NT2/D1 (cell line): ENCODE results near the gene ZNF322.
"Not testable (repeated sequence)": the region's sequence is repeated elsewhere in the genome, so short reads cannot be mapped to it uniquely, and the experiment has no call there.

Experiments
- DNase-seq: peaks from one replicate; pipeline ENCODE4 v3.0.0-alpha.2; 2011; ENCODE audit warnings: low read depth, low spot score
- H3K27me3 ChIP-seq: 2 replicates; pipeline ENCODE4 v1.6.0; 2011; ENCODE audit warnings: mild to moderate bottlenecking; ENCODE audit not compliant: insufficient read length, insufficient read depth
- H3K36me3 ChIP-seq: 2 replicates; pipeline ENCODE4 v1.6.1; 2011; ENCODE audit warnings: mild to moderate bottlenecking, low read length, mixed read lengths; ENCODE audit not compliant: insufficient read depth, insufficient read length
- H3K4me1 ChIP-seq: 2 replicates; pipeline ENCODE4 v1.5.1; 2011; ENCODE audit not compliant: insufficient read depth, insufficient read length
- H3K4me3 ChIP-seq: 2 replicates; pipeline ENCODE4 v1.5.1; 2011; ENCODE audit warnings: low read depth; ENCODE audit not compliant: insufficient read length
- H3K9ac ChIP-seq: 2 replicates; pipeline ENCODE4 v1.6.0; 2011; ENCODE audit warnings: low read depth; ENCODE audit not compliant: insufficient read length
- H3K9me3 ChIP-seq: 2 replicates; pipeline ENCODE4 v1.5.1; 2011; ENCODE audit warnings: mild to moderate bottlenecking, low read length; ENCODE audit not compliant: insufficient read depth
- SUZ12 ChIP-seq: IDR thresholded peaks from 2 replicates; pipeline ENCODE4 v1.6.1; 2011; ENCODE audit not compliant: insufficient read length, insufficient read depth; ENCODE audit errors: extremely low read depth
- YY1 ChIP-seq: IDR thresholded peaks from 2 replicates; pipeline ENCODE4 v1.6.1; 2011; ENCODE audit not compliant: insufficient read length, insufficient read depth
- ZNF274 ChIP-seq: IDR thresholded peaks from 2 replicates; pipeline ENCODE4 v1.6.1; 2011; ENCODE audit warnings: mild to moderate bottlenecking, low read depth, low read length

Gene ZNF322, protein sequence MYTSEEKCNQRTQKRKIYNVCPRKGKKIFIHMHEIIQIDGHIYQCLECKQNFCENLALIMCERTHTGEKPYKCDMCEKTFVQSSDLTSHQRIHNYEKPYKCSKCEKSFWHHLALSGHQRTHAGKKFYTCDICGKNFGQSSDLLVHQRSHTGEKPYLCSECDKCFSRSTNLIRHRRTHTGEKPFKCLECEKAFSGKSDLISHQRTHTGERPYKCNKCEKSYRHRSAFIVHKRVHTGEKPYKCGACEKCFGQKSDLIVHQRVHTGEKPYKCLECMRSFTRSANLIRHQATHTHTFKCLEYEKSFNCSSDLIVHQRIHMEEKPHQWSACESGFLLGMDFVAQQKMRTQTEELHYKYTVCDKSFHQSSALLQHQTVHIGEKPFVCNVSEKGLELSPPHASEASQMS

DNA sequence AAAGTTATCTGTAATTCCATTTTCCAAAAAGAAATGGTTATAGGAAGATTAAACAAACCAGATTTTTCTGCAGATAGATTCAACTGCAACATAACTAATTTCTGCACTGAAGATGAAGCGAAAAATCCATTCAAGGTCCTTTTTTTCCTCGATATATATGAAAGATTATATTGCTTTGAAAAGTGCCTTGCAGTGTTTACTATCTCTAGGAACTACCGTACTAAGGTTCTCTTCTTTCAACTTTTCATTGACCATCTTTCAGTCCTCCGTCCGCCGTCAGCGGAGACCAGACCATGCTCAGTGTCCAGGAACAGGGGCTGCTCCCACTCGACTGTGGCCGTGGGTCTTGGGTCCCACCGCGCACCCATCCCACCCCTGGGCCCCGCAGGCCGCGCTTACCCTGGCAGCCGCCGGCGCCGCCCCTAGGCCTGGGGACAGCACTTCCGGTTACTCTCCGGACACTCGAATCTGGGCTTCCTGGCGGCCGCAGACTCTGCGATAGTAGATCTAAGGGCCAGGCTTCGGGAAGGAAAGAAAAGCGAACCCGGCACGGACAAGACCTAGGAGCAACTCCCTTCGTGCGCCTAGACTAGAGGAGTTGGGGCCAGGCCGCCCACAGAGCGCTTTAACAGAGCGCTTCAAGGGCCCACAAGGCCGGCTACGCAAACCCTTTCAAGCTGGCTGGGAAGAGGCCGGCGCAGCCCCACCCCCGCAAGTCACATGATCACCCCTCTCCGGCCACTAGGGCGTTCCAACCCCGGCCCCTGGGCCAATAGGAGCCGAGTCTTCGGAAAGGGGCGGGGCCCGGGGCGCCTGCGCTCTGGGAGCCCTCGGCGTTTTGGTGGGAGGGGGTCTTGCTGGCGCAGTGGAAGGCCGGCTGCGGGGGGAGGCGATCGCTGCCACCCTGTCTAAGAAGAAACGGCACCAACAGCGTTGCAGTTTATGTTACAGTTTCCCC is at the start of gene ZNF322:
Gene ZNF322 (minus strand): TSS at position 705 of the 958 bp plus-strand sequence. CDS start 21,193 bp downstream, outside the sequence.
- Histone ChIP-seq H3K4me3 (peak within 1 kb of the TSS; percentile 74), H3K4me1 (no peaks in the 10 kb centered on the region), H3K36me3 (peaks cover 32% of the 10 kb centered on the region), H3K9me3 (no peaks in the 10 kb centered on the region), H3K27me3 (peaks cover 3% of the 10 kb centered on the region), H3K9ac (peak within 1 kb of the TSS; percentile 80)
- peak; percentile 78 for DNase-seq
- no peak for TF ChIP-seq ZNF274
- TF ChIP-seq YY1 = no peak
- no peak for TF ChIP-seq SUZ12

DNA sequence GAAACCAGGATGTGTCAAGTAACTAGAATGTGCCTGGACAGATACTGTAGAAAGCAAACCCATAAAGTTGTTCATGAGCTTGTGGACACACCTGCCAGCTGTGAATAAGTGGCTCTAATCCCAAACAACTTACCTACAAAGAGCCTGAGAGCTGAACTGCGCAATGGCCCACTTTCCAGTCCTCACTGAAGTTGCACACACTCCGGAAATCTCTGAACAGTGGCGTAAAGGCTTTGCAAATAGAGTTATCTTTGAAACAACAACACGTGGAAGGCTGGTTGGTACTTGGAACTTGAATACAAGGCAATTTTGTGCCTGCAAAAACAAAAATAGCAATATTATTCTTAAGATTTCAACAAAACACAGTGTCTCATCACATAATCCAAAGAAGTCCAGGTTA is 46.2 kb upstream of the ZNF322 start:
- H3K4me1 ChIP-seq, H3K9ac ChIP-seq, H3K4me3 ChIP-seq, H3K27me3 ChIP-seq, H3K9me3 ChIP-seq, DNase-seq, H3K36me3 ChIP-seq: not testable (repeated sequence)

DNA sequence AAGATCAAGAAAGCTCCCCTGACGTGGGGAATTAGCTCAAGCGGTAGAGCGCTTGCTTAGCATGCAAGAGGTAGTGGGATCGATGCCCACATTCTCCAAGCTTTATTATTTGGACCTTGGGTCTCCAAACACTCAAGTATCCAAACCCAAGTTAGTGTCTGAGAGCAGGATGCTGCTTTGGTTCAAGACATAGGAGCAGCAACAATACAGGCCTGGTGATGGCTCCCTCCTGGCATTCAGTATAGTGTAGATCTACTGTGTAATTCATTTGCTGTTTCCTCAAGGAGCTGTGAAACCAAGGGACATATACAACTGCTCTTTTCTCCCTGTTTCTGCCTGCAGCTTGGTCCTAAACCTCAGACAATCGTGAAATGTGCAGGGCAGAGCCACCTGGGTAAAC is 45.8 kb upstream of the ZNF322 start:
- not testable (repeated sequence) for DNase-seq, H3K9ac ChIP-seq, H3K4me3 ChIP-seq, H3K9me3 ChIP-seq, H3K36me3 ChIP-seq, H3K27me3 ChIP-seq, H3K4me1 ChIP-seq

DNA sequence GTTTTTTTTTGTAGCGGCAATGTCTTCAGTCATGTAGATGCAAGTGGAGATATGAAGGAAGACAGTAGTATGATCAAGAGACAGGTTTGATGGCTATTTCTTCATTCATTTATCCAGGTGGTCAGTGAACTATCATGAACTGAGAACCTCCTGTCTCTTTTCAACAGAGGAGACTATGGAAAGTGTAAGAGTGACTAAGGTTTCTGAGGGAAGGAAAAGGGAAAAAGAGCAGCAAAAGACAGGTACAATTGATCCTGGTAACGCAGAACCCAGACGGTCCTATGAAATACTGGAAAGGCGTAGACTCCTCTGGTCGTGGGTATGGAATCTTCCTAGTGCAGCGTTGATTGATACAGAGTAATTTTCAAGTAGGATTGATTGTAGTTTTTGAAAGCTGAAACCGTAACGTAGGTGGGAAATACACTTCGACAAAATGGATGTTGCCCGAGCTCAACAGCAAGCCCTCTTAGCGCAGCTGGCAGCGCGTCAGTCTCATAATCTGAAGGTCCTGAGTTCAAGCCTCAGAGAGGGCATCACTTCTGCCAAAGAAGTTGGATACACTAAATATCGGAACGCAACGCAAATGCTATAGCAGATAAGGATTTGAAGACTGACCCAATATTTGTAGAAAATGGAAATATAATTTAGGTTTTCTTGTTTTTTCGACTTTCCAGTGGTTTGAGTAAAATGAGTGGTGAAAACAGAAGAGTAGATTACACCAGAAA is 41.6 kb upstream of the ZNF322 start:
- not testable (repeated sequence) for H3K9me3 ChIP-seq, H3K4me3 ChIP-seq, H3K36me3 ChIP-seq, DNase-seq, H3K4me1 ChIP-seq, H3K9ac ChIP-seq, H3K27me3 ChIP-seq

DNA sequence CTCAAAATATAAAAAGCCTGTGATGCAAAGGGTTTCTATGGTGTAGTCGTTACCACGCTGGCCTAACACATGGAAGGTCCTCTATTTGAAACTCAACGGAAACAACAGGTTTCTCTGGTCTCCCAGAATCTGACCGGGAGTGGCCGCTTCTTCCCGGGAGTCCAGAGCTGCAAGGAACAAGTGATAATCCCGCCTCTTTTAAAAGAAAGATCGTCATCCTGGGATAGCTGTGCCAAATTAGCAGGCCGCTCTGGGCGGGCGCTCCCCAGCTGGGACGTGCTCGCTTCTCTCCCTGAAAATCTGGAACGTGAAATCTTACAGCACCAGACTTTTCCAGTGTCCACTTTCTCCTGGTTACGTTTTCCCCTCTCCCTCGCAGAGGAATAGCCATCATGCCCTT is 38.0 kb upstream of the ZNF322 start:
- not testable (repeated sequence) for H3K9me3 ChIP-seq, H3K9ac ChIP-seq, H3K4me1 ChIP-seq, H3K27me3 ChIP-seq, DNase-seq, H3K36me3 ChIP-seq, H3K4me3 ChIP-seq

DNA sequence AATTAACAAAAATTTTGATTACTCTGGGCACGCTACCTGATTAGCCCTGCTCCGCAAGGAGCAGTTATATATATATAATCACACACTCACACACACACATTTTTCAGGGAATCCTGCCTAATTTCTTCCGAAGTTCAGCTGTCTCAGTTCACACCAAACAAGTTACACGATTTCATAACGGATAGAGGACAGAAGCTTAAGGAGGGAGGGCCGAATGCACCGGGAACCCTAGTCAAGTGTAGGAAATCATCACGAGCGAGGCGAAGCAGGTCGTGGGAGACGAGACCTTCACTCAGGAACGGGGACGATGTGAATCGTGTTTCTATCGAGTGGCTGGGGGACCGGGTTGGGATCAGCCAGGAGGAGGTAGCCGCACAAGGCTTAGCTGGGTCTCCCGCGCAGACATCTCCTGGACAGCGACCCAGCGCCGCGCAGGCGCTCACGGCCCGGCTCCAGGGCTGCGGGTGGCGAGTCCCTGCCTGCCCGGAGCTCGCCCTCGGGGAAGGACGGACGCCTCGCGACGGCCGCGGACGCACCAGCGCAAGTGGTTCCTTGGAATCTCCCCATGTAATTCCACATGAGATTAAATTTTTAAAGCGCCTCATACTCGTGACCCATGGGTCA is 29.9 kb upstream of the ZNF322 start:
- not testable (repeated sequence) for H3K27me3 ChIP-seq, H3K9ac ChIP-seq, DNase-seq

DNA sequence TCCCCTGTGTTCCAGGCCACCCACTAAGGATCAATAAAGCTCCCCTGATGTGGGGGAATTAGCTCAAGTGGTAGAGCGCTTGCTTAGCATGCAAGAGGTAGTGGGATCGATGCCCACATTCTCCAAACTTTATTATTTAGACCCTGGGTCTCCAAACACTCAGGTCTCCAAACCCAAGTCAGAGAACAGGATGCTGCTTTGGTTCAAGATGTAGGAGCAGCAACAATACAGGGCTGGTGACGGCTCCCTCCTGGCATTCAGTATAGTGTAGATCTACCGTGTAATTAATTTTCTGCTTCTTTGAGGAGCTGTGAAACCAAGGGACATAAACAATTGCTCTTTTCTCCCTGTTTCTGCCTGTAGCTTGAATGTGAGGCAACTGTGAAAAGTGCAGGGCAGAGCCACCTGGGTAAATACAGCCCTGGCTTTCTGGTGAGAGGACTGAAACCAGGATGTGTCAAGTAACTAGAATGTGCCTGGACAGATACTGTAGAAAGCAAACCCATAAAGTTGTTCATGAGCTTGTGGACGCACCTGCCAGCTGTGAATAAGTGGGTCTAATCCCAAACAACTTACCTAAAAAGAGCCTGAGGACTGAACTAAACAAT is 23.0 kb upstream of the ZNF322 start:
- H3K36me3 ChIP-seq, DNase-seq, H3K9ac ChIP-seq, H3K9me3 ChIP-seq, H3K4me1 ChIP-seq, H3K27me3 ChIP-seq, H3K4me3 ChIP-seq: not testable (repeated sequence)

More for the DNA sequence above, 29.9 kb upstream of the ZNF322 start:
- H3K4me1 ChIP-seq, H3K9me3 ChIP-seq, H3K36me3 ChIP-seq, H3K4me3 ChIP-seq: not testable (repeated sequence)

DNA sequence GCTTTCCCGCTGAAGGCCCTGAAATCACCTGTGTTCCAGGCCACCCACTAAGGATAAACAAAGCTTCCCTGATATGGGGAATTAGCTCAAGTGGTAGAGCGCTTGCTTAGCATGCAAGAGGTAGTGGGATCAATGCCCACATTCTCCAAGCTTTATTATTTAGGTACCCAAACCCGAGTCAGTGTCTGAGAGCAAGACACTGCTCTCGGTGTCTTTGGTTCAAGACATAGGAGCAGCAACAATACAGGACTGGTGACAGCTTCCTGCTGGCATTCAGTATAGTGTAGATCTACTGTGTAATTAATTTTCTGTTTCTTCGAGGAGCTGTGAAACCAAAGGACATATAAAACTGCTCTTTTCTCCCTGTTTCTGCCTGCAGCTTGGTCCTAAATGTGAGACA is 13.7 kb upstream of the ZNF322 start:
- not testable (repeated sequence) for H3K36me3 ChIP-seq, H3K9me3 ChIP-seq, H3K4me1 ChIP-seq, H3K4me3 ChIP-seq, H3K9ac ChIP-seq, H3K27me3 ChIP-seq, DNase-seq

DNA sequence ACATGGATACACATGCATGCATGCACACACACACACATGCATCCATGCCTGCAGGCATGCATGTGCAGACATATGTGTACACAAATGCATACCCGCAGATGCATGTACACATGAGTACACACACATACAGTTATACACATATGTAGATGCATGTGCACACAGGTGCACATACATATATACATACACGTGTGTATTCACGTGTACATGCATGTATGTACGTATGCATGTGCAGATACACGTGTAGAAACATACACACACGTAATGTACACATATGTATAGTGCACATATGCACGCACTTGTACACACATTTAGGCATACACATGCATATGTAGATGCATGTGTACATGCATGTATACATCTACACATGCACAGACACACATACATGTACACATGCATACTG is 11.0 kb upstream of the ZNF322 start:
- not testable (repeated sequence) for H3K36me3 ChIP-seq, H3K4me1 ChIP-seq, H3K9ac ChIP-seq, DNase-seq, H3K27me3 ChIP-seq, H3K4me3 ChIP-seq, H3K9me3 ChIP-seq

DNA sequence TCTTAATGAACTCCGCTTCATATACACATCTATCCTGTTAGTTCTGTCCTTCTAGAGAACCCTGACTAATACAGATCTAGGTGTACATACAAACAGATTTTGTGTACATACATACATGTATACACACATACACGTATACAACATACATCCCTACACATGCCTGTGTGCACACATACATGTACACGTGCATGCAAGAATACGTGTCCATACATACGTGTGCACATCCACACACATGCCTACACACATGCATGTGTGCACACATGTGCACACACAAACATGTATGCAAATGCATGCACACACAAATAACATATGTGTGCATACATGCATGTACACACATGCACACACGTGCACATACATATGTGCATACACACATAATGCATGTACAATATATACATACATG is 10.5 kb upstream of the ZNF322 start:
- not testable (repeated sequence) for H3K9ac ChIP-seq, H3K4me1 ChIP-seq, H3K27me3 ChIP-seq, DNase-seq, H3K9me3 ChIP-seq, H3K4me3 ChIP-seq, H3K36me3 ChIP-seq
